ENCODE measurements around the gene ARHGEF6.

ARHGEF6 gene

DNA sequence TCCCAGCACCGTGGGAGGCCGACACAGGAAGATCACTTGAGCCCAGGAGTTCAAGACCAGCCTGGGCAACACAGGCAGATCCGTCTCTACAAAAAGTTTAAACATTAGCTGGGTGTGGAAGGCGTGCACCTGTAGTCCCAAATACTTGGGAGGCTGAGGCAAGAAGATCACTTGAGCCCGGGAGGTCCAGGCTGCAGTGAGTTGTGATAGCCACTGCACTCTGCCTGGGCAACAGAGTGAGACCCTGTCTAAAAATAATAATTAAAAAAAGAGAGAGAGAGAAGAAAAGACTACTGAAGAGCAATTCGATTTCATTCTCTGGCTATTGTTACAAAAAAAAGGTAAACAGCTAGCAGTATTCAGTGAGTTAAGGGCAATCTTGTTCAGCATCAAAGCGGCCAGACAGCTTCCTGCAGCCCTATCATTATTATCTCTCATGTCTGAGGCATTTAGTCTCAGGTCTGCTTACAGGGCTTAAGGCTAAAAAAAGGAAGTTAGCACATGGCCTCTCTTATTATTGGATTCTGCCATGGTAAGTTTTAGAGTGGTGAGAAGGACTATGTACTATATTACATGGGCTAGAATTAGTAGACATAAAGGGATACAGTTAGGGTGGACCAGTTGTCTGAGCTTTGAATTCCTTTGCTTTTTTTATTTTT is 37.9 kb downstream of the ARHGEF6 start:
- DNase-seq: no peak

DNA sequence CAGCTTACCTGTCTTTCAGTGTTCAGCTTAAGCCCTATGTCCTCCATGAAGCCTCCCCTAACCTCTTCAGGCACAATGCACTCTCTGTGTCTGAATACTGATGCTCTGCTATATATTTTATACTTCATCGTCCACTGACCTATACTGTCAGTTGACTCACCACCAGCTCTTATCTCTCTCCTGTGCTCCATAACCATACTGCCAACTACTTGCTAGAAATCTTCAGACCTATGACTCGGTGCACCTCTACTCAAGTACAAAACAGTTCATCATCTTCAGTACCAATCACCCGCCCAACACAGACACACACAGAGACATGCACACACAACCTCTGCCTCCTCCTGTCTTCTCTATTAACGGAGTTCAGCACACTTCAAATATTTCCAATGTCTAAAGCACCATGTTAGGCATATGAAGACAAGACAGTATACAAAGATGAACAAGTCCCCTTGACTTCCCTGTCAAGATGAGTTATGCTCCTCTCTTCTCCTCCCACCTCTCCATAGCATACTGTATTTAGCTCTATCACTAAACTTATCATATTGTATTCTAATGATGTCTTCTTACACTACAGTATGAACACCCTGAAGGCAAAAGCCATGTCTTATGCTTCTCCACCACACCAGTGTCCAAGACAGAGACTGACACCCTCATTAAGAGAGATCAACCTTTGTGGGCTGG is 42.5 kb downstream of the ARHGEF6 start:
- DNase-seq: no peak

DNA sequence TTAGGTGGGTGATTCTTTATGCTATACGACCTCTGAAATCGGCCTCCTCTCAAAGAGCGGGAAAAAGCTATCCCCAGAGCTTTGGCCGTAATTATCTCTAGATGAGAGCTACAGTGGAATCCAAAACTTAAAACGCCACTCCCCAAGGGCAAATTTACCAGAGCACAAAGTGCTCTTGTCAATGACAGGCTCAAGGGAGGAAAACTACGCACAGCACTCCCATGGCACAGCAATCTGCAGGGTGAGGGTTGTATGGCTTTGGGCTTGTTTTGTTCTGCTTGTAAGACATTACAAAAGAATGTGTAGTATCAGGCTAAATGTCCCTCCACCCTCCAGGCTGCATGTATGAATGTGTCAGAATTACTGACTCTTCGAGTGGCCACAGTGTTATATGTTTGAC is 44.0 kb downstream of the ARHGEF6 start:
- DNase-seq: no peak

DNA sequence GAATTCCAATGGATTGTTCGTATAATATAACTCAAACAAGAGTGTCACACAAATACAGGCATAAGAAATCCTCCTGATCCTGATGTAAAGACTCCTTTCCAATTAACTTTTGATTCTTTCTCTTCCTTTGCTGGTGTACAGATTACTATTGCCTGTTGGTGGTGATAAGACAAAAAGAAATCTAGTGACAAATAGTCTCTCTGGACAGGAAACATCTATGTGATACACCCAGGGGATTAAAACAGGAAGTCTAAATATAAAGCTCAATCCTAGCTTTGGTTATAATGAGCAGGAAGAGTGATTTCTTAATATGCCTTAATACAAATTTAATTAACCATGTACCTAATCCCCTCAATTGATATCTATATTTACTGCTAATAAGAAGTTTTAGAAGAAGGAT is 45.1 kb downstream of the ARHGEF6 start:
- DNase-seq: no peak

DNA sequence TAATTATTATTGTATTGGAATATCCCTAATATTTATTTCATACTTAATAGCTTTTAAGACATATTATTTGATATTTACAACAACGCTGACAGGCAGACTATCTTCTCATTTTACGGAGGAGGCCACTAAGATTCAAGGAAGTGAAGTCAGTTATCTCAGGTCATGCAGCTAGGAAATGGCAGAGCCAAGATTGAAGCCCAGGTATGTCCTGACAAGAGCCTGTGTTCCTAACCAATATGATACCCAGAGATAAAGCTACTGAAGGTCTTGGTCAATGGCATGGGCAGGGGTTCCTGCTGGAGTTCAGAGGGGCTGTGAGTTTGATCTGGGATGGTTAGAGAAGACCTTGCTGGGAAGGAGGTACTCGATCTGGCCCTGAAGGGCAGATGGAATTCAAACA is 47.1 kb downstream of the ARHGEF6 start:
- no peak for DNase-seq

DNA sequence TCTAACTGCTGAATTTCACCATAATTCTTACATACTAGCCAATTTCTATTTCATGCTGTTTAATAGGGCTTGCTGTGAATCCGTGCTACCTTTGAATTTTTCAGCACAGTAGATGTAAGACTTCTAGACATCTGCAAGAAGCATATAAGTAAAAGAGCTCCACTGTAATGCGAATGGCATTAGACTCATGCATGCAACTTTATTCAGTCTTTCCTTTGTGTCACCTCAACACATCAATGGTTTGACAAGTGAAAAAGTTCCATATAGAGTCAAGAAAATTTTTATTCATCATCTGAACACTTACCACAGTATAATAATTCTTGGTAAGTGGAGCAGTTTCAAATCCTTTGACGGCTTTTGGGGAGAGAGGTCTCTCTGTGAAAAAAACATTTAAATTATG is 48.9 kb downstream of the ARHGEF6 start:
- no peak for DNase-seq

DNA sequence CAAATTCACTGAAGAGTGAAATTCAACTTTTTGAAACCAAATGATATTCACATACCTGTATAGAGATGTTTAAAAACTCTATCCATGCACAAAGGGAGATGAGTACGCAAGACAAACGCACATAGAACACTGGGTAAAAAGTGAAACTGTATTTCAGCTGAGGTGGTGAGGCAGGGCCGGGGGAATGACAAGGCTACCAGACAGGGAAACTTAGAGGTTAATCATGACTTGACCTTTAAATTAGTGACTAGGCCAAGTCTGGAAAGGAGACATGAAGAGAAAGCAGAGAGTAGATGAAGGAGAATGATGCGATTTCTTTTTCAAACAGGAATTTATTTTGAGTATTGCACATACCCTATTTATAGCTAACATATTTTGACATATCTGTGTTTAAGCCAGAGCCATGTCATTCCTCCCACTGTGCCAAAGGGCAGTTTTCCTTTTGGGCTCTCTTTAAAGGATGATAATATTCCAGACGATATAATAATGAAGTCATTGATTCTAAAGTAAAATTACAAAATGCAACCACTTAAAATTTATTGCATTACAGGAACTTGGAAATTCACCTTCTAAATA is 49.4 kb downstream of the ARHGEF6 start:
- no peak for DNase-seq

DNA sequence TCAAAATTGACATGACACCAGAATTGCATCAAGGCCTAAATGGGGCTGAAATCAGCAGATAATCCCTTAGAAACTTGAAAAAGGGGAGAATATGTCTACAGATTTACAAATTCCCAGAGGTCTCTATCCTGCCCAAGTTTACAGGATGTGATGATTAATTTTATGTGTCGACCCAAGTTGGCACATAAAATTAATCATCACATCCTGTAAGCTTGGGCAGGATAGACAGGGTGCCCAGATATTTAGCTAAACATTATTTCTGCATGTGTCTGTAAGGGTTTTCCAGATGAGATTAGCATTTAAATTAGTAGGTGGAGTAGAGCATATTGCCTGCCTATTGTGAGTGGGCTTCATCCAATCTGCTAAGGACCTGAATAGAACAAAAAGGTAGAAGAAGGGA is 52.3 kb downstream of the ARHGEF6 start:
- no peak for DNase-seq

DNA sequence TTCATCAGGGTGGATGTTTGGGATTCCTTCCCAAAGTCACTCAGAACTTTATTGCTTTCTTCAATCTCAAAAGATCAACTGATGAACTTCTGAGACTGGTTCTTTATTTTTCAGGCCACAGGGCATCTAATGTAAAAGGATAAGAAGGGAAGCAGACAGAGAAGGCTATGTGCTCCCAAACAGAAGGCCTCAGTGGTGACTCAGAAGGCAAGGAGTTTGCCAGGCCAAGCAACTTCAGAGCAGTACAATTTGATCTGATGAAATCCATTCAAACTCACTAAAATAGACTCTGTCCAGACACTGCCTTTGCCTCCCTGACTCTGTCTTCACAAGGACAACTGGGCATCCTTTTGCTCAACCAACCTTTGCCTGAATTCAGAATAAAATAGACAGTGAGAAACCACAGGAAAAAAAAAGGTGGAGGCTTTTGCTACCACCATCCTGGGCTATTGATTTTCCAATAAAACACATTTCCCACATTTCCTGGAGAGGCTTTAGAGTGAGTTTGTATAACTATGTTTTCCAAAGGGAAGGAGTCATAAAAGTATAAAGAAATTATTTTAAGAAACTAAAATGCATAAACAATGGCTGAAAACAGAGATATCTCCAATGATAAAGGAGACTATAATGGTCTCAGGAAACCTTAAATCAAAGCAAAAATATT is 55.2 kb downstream of the ARHGEF6 start:
- DNase-seq: no peak

DNA sequence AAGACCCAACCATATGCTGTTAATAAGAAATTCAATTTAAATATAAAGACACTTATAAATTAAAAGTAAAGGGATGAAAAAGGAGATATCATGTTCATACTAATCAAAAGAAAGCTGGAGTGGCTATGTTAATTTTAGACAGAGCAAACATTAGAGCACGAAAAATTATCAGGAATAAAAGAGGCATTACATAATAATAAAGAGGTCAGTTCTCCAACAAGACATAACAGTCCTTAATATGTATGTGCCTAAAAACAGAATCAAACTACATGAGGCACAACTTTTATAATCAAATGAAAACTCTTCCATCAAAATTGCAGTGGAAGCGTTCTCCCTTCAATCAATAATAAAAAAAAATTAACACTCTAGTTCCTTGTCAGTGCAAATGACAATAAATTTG is 62.6 kb downstream of the ARHGEF6 start:
- DNase-seq: no peak

DNA sequence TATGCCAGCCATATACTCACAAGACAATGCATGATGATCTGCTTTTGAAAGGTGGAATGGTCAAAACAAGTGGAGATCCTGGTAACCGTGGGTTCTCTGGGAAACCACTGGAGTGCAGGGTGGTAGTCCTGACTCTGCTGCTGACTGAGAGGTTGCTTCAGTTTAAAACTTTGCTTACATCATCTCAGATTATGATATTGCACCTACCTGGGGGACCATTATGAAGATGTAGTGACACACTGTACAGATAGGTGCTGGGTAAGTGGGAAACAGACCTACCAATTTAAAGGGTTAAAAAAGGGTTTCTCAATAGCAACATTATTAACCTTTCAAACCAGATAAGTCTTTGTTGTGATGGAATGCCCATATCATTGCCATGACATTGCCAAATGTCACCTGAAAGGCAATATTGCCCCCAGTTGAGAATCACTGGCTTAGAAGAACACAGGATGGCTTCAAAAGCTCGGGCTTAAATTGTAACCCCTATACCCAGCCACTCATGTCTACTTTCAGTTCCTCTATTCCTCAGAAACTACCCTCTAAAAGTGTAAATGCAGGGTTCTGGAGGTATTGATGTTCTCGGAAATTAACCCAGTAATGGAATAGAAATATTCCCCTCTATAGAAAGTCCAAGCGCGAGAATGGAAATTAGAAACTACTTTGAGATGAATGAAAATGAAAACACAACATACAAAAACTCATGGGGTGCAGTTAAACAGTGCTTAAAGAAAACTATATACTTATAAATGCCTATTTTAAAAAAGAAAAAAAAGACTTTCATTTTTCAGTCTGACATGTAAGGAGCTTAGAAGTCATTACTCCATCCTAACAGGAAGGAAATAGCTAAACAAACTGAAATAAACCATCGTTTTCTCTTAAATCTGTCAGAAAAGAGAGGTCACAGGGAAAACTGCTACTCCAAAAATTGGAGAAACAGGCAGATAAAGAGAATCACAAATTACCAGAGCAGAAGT is 65.8 kb downstream of the ARHGEF6 start:
- DNase-seq: no peak

DNA sequence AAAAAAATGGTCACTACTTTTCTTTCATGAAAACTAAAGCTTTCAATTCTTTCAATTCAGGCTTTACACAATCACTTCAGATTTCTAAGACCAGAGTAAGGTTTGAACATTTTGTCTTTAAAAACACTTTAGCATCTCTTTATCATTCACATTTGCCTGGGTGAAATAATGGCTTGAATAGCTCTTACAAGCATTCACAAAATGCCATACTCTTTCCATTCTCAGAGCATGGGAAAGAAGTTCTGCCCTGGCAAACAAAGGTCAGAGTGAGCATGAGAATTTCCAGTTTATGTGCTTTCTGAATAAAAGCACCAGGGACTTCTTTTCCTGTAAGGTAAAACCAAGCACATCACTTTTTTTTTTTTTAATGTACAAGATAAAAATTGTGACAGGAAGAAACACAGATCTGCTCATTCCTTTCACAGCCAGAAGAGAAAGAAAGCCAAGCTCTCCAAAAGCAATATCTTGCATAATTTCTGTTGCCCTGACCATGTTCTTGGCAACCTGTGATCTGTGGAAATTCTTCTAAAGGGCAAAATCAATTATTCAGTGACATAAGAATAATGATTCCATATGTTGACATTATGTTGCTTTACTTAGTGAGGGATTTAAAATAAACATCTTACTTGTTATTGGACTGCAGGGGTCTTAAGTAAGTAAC is 68.0 kb downstream of the ARHGEF6 start:
- DNase-seq: no peak

DNA sequence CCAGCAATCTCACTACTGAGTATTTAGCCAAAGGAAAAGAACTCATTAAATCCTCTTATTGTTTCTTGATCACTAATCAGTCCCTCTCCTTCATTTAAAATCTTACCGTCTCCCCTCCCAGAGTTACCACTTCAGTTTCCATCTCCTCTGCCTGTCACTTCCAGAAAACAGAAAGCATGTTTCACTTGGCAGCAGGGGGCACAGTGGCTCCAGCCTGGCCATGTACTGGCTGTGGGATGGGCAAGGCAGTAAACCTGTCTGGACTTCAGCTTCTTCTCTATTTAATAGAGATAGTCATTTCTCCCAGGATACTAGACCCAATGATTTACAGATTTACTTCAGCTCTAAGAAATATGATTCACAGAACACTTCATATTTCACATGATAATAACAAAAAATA is 69.6 kb downstream of the ARHGEF6 start:
- DNase-seq: no peak

DNA sequence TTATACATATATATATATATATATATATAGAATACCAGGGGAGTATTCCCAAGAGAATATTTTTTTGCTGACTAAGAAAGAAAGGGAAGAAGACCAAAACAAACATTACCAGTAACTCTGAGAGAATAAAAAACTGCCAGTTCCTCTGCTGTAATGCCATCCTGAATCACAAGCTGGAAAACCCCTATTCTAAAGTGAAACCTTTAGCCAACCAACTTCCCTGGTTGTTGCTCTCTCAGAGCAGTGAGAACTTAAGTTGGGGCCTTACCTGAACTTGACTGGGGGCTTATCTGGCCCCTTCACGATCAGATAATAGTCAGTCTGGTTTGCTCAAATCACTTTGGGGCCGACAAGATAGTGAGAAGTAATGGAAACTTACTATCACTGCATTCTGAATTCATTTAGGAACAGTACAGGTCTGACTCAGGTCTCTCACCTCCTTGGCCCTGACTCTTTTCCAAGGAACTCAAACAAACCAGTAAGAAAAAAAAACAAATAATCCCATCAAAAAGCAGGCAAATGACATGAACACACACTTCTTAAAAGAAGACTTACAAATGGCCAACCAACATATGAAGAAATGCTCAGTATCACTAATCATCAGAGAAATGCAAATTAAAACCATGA is 70.3 kb downstream of the ARHGEF6 start:
- DNase-seq: no peak

DNA sequence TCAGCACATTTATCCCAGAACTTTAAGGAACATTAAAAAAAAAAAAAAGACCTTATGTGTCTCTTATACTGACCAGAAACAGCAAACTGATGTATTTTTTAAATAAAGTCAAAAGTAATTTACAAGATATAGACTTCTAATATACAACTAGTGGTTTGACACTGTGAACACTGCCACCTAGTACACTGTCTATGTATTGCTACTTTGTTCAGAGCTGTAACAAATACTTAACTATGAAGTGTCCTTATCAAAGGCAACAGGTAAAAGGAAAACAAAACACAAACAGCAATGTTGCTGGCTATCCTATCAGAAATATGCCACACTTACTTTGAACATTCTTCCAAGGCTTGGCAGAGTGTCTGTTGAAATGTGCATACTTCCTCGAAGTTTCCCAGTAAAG is 72.4 kb downstream of the ARHGEF6 start:
- no peak for DNase-seq

DNA sequence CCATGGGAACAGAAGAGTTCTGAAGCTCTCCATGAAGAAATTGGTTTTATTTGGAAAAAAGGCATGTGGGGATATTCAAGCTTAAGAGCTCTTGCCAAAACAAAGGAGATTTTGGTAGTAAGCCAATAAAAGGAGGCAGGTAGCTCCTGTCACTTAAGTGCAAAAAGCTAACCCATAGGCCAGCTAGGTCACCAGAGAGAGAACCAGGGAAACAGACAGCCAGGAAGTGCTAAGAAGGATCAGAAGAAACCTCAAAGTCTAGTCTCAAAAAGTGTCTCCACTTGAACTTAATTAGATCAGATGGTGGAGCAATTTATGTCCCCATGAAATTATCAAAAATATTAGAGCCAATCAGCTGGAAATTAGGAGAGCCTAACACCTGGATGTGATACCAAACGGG is 83.6 kb downstream of the ARHGEF6 start:
- no peak for DNase-seq

DNA sequence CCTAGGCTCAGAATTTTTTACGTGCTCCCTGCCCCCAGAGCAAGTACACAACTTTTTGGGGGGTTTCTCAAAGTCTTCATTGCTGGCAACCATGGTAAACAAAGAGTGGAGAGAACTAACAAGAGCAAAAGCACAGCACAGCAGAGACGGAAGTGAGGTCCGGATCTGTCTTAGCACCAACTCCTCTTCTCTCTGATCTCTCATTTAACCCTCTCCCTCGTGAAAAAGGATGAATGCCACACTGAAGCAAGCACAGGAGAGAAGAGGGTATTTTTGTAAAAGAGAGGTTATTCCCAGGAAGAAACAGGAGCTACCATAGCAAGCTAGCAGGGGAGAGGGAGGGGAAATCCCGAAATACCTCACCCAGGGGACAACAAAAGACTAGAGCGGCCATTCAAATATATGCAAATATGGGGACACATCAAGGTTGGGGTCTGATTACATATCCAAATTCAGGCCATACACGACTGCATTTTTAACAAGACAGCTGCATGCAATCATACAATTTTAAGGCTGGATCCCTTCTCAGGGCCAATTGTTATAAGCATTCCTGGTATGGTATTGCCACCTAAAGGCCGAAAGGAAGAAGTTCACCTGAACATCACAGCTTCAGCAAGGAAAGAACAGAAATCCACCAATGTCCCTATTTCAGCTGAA is 86.2 kb downstream of the ARHGEF6 start:
- DNase-seq: peak; percentile 62

DNA sequence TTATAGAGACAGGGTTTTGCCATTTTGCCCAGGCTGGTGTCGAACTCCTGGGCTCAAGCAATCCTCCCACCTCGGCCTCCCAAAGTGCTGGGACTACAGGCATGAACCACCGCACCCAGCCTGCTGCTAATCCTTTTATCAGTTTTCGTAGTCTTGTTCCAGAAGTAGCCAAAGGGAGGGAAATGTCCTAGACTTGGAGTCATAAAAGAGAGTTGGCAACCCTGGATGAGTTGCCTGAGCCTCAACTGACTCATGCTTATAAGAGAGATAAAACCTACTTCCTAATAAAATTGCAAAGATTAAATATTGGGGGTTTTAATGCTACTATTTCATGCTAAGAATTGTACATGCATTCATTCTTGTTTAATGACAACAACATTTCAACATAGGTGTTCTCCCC is 88.5 kb downstream of the ARHGEF6 start:
- no peak for DNase-seq

DNA sequence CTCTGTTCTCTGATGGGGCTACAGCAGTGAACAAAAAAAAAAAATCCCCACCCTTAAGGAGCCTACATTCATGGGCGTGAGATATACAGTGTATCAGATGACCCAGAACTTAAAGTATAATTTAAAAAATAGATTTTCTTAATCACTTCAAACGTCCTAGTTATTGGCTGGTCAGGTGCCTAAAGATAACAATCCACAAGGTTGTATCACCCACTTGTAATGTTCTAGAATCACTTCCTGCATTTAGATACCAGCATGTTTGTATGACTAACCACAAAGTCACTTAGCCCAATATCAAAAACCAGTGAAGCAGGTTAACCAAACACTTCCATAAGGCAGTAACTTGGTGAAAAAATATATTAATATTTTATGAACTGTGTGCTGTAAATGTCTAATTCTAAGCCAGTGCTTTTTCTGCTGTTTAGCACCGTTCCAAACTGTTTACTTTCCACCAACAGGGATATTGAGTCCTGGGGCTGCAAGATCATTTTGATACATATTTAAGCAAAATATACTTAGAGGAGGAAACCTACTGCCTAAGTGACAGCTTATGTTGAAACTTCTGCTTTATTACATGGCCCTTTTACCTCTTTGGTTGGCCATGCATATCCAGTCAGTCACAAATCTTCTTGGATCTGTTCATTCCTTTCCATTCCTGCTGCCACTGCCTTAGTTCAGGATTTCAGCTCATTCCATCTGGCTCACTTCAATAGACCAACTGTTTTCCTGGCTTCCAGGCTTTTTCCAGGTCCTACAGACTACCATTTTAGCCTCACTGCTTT is 89.5 kb downstream of the ARHGEF6 start:
- DNase-seq: no peak

DNA sequence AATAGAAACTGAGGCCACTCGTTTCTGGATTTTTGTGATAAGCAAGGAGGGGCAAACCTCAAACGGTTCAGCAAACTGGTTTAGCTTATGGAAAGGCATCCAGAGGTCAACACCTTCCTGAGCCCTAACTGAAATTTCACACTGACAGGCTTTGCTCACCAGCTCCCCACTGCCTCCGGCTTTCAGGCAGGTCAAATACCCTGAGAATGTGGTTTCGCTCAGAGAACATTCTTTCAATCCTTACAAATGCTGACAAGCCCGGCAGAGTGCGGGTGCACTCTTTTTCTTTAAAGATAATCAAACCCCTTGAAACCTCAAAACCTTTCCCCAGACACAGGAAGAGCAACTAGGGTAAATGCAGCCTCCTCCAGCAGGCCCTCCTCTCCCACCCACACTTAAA is 91.3 kb downstream of the ARHGEF6 start:
- DNase-seq: no peak

All from NCI-H774 (cell line).